Liver (tissue), 3 donors: ENCODE results near the gene OCEL1.

Experiments
- CTCF ChIP-seq: fragments of 150-350 bp; IDR thresholded peaks from 2 replicates; pipeline ENCODE4 v1.5.1; 2017; ENCODE audit warnings: improper control_type of control experiment, low read depth, low read length; ENCODE audit not compliant: missing input control
- FOXA1 ChIP-seq: IDR thresholded peaks from 2 replicates; pipeline ENCODE4 v1.6.1; 2016; ENCODE audit warnings: antibody characterized with exemption
- FOXA2 ChIP-seq: IDR thresholded peaks from 2 replicates; pipeline ENCODE4 v1.6.1; 2016; ENCODE audit warnings: antibody characterized with exemption
- JUND ChIP-seq, 2 donors: IDR thresholded peaks; 2 replicates each; pipeline ENCODE4 v1.6.1; 2016; ENCODE audit warnings: antibody characterized with exemption in 2 of 2
- RAD21 ChIP-seq, 2 donors: IDR thresholded peaks; 2 replicates each; pipeline ENCODE4 v1.6.1; 2016; ENCODE audit warnings: antibody characterized with exemption in 2 of 2, mild to moderate bottlenecking in 2 of 2
- YY1 ChIP-seq: IDR thresholded peaks from 2 replicates; pipeline ENCODE4 v1.6.1; 2016; ENCODE audit warnings: antibody characterized with exemption, mild to moderate bottlenecking
- TF ChIP-seq, protein P1 (sequence below): IDR thresholded peaks from 2 replicates; pipeline ENCODE4 v1.6.1; 2016; ENCODE audit warnings: antibody characterized with exemption, mild to moderate bottlenecking
- donor health status: healthy.
- donor health status: healthy.

GRCh38 chr19:17240826-17241399, 14.9 kb downstream of the OCEL1 start:
- TF ChIP-seq JUND (IDR thresholded peaks at IDR 0.05) (no peak), CTCF (no peak), FOXA2 (no peak), FOXA1 (no peak), YY1 (no peak), RAD21 (IDR thresholded peaks at IDR 0.05) (no peak)
- TF ChIP-seq, protein P1, sequence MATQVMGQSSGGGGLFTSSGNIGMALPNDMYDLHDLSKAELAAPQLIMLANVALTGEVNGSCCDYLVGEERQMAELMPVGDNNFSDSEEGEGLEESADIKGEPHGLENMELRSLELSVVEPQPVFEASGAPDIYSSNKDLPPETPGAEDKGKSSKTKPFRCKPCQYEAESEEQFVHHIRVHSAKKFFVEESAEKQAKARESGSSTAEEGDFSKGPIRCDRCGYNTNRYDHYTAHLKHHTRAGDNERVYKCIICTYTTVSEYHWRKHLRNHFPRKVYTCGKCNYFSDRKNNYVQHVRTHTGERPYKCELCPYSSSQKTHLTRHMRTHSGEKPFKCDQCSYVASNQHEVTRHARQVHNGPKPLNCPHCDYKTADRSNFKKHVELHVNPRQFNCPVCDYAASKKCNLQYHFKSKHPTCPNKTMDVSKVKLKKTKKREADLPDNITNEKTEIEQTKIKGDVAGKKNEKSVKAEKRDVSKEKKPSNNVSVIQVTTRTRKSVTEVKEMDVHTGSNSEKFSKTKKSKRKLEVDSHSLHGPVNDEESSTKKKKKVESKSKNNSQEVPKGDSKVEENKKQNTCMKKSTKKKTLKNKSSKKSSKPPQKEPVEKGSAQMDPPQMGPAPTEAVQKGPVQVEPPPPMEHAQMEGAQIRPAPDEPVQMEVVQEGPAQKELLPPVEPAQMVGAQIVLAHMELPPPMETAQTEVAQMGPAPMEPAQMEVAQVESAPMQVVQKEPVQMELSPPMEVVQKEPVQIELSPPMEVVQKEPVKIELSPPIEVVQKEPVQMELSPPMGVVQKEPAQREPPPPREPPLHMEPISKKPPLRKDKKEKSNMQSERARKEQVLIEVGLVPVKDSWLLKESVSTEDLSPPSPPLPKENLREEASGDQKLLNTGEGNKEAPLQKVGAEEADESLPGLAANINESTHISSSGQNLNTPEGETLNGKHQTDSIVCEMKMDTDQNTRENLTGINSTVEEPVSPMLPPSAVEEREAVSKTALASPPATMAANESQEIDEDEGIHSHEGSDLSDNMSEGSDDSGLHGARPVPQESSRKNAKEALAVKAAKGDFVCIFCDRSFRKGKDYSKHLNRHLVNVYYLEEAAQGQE = no peak
